A549 (cell line): Measurements from ENCODE around the gene KRT81. TPM values are rescaled to one million over a fixed set of nuclear protein-coding genes. Genes with fewer than 3 reads are reported as not detected.

Experiments used
- CEBPB ChIP-seq, 2 experiments: fragments of >200 bp in 1 of 2; sonication (Bioruptor Twin) in 1 of 2; formaldehyde crosslinking in 1 of 2; IDR thresholded peaks; 2 replicates each; pipeline ENCODE4 v1.6.1; 2012 to 2016
- CHD2 ChIP-seq: fragments of 150-350 bp; IDR thresholded peaks from 2 replicates; pipeline ENCODE4 v1.6.1; 2014; ENCODE audit warnings: low read length; ENCODE audit not compliant: partially characterized antibody
- CHD4 ChIP-seq: fragments of 200-600 bp; sonication (generic); IDR thresholded peaks from 2 replicates; pipeline ENCODE4 v1.6.1; 2016; ENCODE audit warnings: antibody characterized with exemption, mild to moderate bottlenecking, borderline replicate concordance
- EHF ChIP-seq: fragments of 250-450 bp; sonication (Bioruptor Pico); IDR thresholded peaks from 2 replicates; pipeline ENCODE4 v1.5.0; 2020; ENCODE audit warnings: mild to moderate bottlenecking
- EHMT2 ChIP-seq: fragments of 200-600 bp; sonication (generic); IDR thresholded peaks from 2 replicates; pipeline ENCODE4 v1.6.1; 2016; ENCODE audit warnings: antibody characterized with exemption, low read depth, mild to moderate bottlenecking, moderate library complexity
- ELK1 ChIP-seq: fragments of 150-350 bp; IDR thresholded peaks from 2 replicates; pipeline ENCODE4 v1.6.1; 2014; ENCODE audit warnings: low read depth, mild to moderate bottlenecking, low read length
- EP300 ChIP-seq, 2 experiments: fragments of >200 bp; sonication (Bioruptor Twin); formaldehyde crosslinking; IDR thresholded peaks; 2 replicates in 1 of 2; 3 replicates in 1 of 2; pipeline ENCODE4 v1.6.1; 2016 to 2017
- ESRRA ChIP-seq: fragments of 150-350 bp; IDR thresholded peaks from 2 replicates; pipeline ENCODE4 v1.6.1; 2014; ENCODE audit warnings: mild to moderate bottlenecking, low read length, borderline replicate concordance
- FOSL2 ChIP-seq, 2 experiments: fragments of 450-650 bp in 1 of 2; fragments of >200 bp in 1 of 2; sonication (Bioruptor Twin) in 1 of 2; formaldehyde crosslinking; IDR thresholded peaks; 2 replicates each; pipeline versions ENCODE4 v1.5.0 to v1.6.1; 2016 to 2020; ENCODE audit warnings: mild to moderate bottlenecking in 1 of 2, moderate library complexity in 1 of 2
- FOXS1 ChIP-seq: fragments of 250-450 bp; sonication (Bioruptor Pico); IDR thresholded peaks from 2 replicates; pipeline ENCODE4 v1.5.0; 2020; ENCODE audit warnings: mild to moderate bottlenecking, moderate library complexity
- GATA3 ChIP-seq: IDR thresholded peaks from 2 replicates; pipeline ENCODE4 v1.6.1; 2012; ENCODE audit warnings: borderline replicate concordance
- HES2 ChIP-seq: fragments of >200 bp; sonication (Bioruptor Twin); formaldehyde crosslinking; IDR thresholded peaks from 2 replicates; pipeline ENCODE4 v1.6.1; 2016
- HOXA7 ChIP-seq: fragments of 250-450 bp; sonication (Bioruptor Pico); IDR thresholded peaks from 2 replicates; pipeline ENCODE4 v1.5.0; 2020; ENCODE audit warnings: mild to moderate bottlenecking, moderate library complexity
- HOXB13 ChIP-seq: fragments of 250-450 bp; sonication (Bioruptor Pico); IDR thresholded peaks from 2 replicates; pipeline ENCODE4 v1.5.0; 2020; ENCODE audit warnings: low read depth, mild to moderate bottlenecking, moderate library complexity
- HOXB5 ChIP-seq: fragments of 250-450 bp; sonication (Bioruptor Pico); IDR thresholded peaks from 2 replicates; pipeline ENCODE4 v1.5.0; 2020; ENCODE audit warnings: mild to moderate bottlenecking, moderate library complexity
- JUN ChIP-seq, 2 experiments: fragments of >200 bp; sonication (Bioruptor Twin); formaldehyde crosslinking; IDR thresholded peaks; 2 replicates in 1 of 2; 3 replicates in 1 of 2; pipeline ENCODE4 v1.6.1; 2016 to 2017
- JUNB ChIP-seq: fragments of >200 bp; sonication (Bioruptor Twin); formaldehyde crosslinking; IDR thresholded peaks from 2 replicates; pipeline ENCODE4 v1.6.1; 2016
- KDM1A ChIP-seq: fragments of 200-600 bp; sonication (generic); IDR thresholded peaks from 2 replicates; pipeline ENCODE4 v1.6.1; 2016; ENCODE audit warnings: low read depth, mild to moderate bottlenecking
- MYC ChIP-seq: IDR thresholded peaks from 2 replicates; pipeline ENCODE4 v1.6.1; 2012; ENCODE audit warnings: mild to moderate bottlenecking, inconsistent platforms, low read length, improper control_type of control experiment, borderline replicate concordance
- NFE2L2 ChIP-seq: fragments of 150-350 bp; conservative IDR thresholded peaks from 2 replicates; pipeline ENCODE4 v1.6.1; 2014; ENCODE audit warnings: low read length
- NPAS2 ChIP-seq: fragments of 250-450 bp; sonication (Bioruptor Pico); IDR thresholded peaks from 2 replicates; pipeline ENCODE4 v1.8.0; 2022; ENCODE audit warnings: mild to moderate bottlenecking, moderate library complexity, borderline replicate concordance
- PBX3 ChIP-seq: IDR thresholded peaks from 2 replicates; pipeline ENCODE4 v1.6.1; 2012
- PHF8 ChIP-seq: fragments of 200-600 bp; sonication (generic); IDR thresholded peaks from 2 replicates; pipeline ENCODE4 v1.6.1; 2016; ENCODE audit warnings: low read depth, mild to moderate bottlenecking, antibody characterized with exemption, moderate library complexity, borderline replicate concordance
- RCOR1 ChIP-seq: fragments of 150-350 bp; IDR thresholded peaks from 2 replicates; pipeline ENCODE4 v1.6.1; 2014; ENCODE audit warnings: antibody characterized with exemption, low read length, low read depth
- RFX5 ChIP-seq: fragments of 450-650 bp; IDR thresholded peaks from 2 replicates; pipeline ENCODE4 v1.7.1; 2014; ENCODE audit warnings: antibody characterized with exemption, mild to moderate bottlenecking, moderate library complexity
- RNF2 ChIP-seq: fragments of 200-600 bp; sonication (generic); IDR thresholded peaks from 2 replicates; pipeline ENCODE4 v1.6.1; 2016; ENCODE audit warnings: low read depth, mild to moderate bottlenecking, antibody characterized with exemption, moderate library complexity, borderline replicate concordance
- TFCP2L1 ChIP-seq: fragments of 250-450 bp; sonication (Bioruptor Pico); IDR thresholded peaks from 2 replicates; pipeline ENCODE4 v1.5.0; 2021; ENCODE audit warnings: mild to moderate bottlenecking
- TP53 ChIP-seq: fragments of 250-450 bp; sonication (Bioruptor Pico); IDR thresholded peaks from 2 replicates; pipeline ENCODE4 v1.5.0; 2021; ENCODE audit warnings: mild to moderate bottlenecking, moderate library complexity
- ZC3H11A ChIP-seq: fragments of 450-650 bp; IDR thresholded peaks from 2 replicates; pipeline ENCODE4 v1.6.1; 2014; ENCODE audit warnings: antibody characterized with exemption, mild to moderate bottlenecking
- ZNF302 ChIP-seq: fragments of 250-450 bp; sonication (Bioruptor Pico); IDR thresholded peaks from 2 replicates; pipeline ENCODE4 v1.9.0; 2021; ENCODE audit warnings: inconsistent platforms, mild to moderate bottlenecking, moderate library complexity
- ZSCAN20 ChIP-seq: fragments of 250-450 bp; sonication (Bioruptor Pico); IDR thresholded peaks from 2 replicates; pipeline ENCODE4 v1.8.0; 2022; ENCODE audit warnings: mild to moderate bottlenecking, moderate library complexity
- polyA plus RNA-seq, 4 experiments: library from polyadenylated mRNA; depleted of rRNA in 3 of 4; stranded (reverse); fragments of >200 nt; fragmentation: RNase III in 1 of 4; extraction: RNeasy Plus Mini Kit Qiagen cat#74134 plus additional on column Dnase treatment in 1 of 4; gene quantifications; 2 replicates in 3 of 4; 3 replicates in 1 of 4; pipeline ENCODE4 v1.2.3, GENCODE V29; 2011 to 2017
- TF ChIP-seq, protein P1 (sequence below): fragments of >200 bp; sonication (Bioruptor Twin); formaldehyde crosslinking; IDR thresholded peaks from 3 replicates; pipeline ENCODE4 v1.5.1; 2016
- TF ChIP-seq, protein P2 (sequence below): fragments of 450-650 bp; IDR thresholded peaks from 2 replicates; pipeline ENCODE4 v1.6.1; 2014; ENCODE audit warnings: antibody characterized with exemption
- TF ChIP-seq, protein P3 (sequence below): IDR thresholded peaks from 2 replicates; pipeline ENCODE4 v1.6.1; 2012
- TF ChIP-seq, protein P4 (sequence below): fragments of >200 bp; sonication (Bioruptor Twin); formaldehyde crosslinking; IDR thresholded peaks from 3 replicates; pipeline ENCODE4 v1.6.1; 2016

Gene KRT81
- polyA plus RNA-seq, 2 of the 4 experiments (the other 2 are of a cell fraction) = 1,799 to 3,643 TPM

DNA sequence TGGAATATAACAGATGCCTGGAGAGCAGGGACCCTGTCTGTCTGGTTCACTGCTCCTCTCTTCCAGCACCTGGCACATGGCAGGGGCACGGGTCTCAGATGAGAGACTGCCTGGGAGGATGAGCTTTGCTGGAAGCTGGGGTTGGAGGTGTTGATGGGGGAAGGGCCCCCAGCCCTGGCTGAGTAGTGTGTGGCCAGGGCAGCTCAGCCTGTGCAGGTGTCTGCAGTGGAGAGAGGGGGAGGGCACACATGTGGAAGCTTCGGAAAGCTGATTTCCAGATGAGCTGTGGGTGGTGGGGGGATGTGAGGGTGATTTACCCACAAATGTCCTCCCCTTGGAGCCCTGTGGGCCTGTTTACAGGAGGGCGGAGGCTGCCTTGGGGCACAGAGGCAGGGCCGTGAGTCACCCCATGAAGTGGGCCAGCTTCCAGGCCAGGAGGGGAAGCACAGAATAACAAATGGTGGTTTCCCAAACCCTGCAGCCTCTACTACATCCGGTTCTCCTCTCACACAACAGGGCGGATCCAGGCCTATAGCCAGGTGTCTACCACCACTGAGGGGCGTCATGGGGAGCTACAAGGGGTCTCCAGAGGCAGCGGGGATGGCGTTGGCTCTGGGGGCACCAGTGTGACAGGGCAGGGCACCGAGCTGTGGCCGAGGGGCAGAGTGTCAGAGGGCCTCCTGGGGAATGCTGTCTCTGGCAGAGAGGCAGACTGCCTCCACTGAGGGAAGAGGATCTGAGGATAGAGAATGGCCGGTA is 47.3 kb downstream of the KRT81 start (continued):
- TF ChIP-seq NPAS2 (CRISPR knock-in tag) (peak; percentile 55; the same call in 1 of the 2 replicates), PBX3 (peak; percentile 78), CEBPB (IDR thresholded peaks at IDR 0.05) (peak in 1 of 2 experiments; percentile 51; a peak in 1 of 4 replicates), HOXB13 (CRISPR knock-in tag) (no peak), ELK1 (no peak), EHMT2 (no peak), FOSL2 (IDR thresholded peaks at IDR 0.05) (peak; percentile 77), FOSL2 (CRISPR knock-in tag; IDR thresholded peaks at IDR 0.05) (peak; percentile 96), CHD2 (no peak), MYC (peak; percentile 36; the same call in 1 of the 2 replicates), ZNF302 (CRISPR knock-in tag) (0 out of 2 replicates have a peak, but pooled peaks have one; percentile 3), PHF8 (no peak), TFCP2L1 (CRISPR knock-in tag) (0 out of 2 replicates have a peak, but pooled peaks have one; percentile 36), HOXB5 (peak; percentile 4; the same call in 1 of the 2 replicates), EHF (peak; percentile 64; the same call in 1 of the 2 replicates), ZC3H11A (0 out of 2 replicates have a peak, but pooled peaks have one; percentile 16), NFE2L2 (no peak), ZSCAN20 (CRISPR knock-in tag) (no peak), JUNB (peak; percentile 74), ESRRA (no peak), RNF2 (no peak), RCOR1 (no peak), CHD4 (no peak), RFX5 (no peak), HOXA7 (no peak; the same call in 1 of the 2 replicates), TP53 (CRISPR knock-in tag) (peak; percentile 96), GATA3 (peak; percentile 79), HES2 (no peak), KDM1A (no peak), EP300 (IDR thresholded peaks at IDR 0.05) (peak; percentile 55 to 80; a peak in 3 of 5 replicates), FOXS1 (CRISPR knock-in tag) (no peak), JUN (IDR thresholded peaks at IDR 0.05) (peak; percentile 66 to 98; a peak in 4 of 5 replicates)
- TF ChIP-seq, protein P1, sequence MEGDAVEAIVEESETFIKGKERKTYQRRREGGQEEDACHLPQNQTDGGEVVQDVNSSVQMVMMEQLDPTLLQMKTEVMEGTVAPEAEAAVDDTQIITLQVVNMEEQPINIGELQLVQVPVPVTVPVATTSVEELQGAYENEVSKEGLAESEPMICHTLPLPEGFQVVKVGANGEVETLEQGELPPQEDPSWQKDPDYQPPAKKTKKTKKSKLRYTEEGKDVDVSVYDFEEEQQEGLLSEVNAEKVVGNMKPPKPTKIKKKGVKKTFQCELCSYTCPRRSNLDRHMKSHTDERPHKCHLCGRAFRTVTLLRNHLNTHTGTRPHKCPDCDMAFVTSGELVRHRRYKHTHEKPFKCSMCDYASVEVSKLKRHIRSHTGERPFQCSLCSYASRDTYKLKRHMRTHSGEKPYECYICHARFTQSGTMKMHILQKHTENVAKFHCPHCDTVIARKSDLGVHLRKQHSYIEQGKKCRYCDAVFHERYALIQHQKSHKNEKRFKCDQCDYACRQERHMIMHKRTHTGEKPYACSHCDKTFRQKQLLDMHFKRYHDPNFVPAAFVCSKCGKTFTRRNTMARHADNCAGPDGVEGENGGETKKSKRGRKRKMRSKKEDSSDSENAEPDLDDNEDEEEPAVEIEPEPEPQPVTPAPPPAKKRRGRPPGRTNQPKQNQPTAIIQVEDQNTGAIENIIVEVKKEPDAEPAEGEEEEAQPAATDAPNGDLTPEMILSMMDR = no peak
- TF ChIP-seq, protein P2, sequence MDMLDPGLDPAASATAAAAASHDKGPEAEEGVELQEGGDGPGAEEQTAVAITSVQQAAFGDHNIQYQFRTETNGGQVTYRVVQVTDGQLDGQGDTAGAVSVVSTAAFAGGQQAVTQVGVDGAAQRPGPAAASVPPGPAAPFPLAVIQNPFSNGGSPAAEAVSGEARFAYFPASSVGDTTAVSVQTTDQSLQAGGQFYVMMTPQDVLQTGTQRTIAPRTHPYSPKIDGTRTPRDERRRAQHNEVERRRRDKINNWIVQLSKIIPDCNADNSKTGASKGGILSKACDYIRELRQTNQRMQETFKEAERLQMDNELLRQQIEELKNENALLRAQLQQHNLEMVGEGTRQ = no peak
- TF ChIP-seq, protein P3, sequence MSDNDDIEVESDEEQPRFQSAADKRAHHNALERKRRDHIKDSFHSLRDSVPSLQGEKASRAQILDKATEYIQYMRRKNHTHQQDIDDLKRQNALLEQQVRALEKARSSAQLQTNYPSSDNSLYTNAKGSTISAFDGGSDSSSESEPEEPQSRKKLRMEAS = peak; percentile 93
- TF ChIP-seq, protein P4, sequence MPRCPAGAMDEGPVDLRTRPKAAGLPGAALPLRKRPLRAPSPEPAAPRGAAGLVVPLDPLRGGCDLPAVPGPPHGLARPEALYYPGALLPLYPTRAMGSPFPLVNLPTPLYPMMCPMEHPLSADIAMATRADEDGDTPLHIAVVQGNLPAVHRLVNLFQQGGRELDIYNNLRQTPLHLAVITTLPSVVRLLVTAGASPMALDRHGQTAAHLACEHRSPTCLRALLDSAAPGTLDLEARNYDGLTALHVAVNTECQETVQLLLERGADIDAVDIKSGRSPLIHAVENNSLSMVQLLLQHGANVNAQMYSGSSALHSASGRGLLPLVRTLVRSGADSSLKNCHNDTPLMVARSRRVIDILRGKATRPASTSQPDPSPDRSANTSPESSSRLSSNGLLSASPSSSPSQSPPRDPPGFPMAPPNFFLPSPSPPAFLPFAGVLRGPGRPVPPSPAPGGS = peak; percentile 79; the same call in 2 of the 3 replicates
